IMR-90 (cell line): ENCODE data around the gene EEF1E1.

Experiments used
- POLR2A ChIP-seq: IDR thresholded peaks from 2 replicates; pipeline ENCODE4 v1.6.1; 2012; ENCODE audit warnings: mild to moderate bottlenecking, low read depth, low read length
- SMC3 ChIP-seq: fragments of 150-350 bp; IDR thresholded peaks from 2 replicates; pipeline ENCODE4 v1.6.1; 2016; ENCODE audit warnings: low read depth, mild to moderate bottlenecking, antibody characterized with exemption, low read length, moderate library complexity
- TF ChIP-seq, protein P1 (sequence below): conservative IDR thresholded peaks from 2 replicates; pipeline ENCODE4 v1.5.1; 2012; ENCODE audit warnings: mild to moderate bottlenecking, low read depth, low read length, improper control_type of control experiment

DNA sequence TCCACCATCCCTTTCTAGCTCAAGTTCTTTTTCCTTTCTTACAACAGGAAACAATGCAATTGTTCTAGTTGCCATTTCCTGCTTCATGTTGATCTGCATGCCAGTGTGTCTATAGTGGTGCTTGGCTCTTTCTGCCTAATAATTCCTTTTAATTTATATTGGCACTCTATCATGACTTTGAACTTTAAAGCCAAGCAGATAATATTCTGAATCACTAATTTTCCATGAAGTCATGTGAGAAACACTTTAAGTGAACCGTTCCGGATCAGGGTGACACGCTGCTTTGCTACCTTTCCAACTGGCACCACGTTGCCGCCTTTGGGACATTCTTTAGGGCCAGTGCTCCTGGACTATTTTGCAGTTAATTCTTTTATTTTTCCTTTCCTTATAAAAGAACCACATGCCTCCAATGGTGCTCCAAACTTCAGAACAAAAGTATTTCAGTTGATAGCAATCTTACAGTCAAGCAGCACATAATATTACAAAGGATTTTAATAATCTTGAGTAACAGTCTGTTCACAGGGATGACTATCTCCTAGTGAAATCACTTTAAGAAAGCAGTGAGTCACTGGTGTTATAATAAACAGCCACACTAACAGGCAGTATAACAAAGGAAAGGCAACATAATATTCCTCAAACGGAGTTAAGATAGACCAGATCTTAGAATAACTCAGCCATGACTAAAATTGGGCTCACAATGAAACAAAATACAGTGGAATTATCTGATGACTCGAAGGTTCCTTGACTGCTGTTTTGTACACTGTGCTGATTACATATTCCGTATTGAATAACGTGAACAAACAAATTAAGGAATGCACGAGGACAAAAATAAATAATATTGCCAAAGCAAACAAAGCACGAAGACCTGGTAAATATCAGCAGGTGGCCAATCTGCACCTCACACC, 19.1 kb downstream of the EEF1E1 start:
- TF ChIP-seq, protein P1, sequence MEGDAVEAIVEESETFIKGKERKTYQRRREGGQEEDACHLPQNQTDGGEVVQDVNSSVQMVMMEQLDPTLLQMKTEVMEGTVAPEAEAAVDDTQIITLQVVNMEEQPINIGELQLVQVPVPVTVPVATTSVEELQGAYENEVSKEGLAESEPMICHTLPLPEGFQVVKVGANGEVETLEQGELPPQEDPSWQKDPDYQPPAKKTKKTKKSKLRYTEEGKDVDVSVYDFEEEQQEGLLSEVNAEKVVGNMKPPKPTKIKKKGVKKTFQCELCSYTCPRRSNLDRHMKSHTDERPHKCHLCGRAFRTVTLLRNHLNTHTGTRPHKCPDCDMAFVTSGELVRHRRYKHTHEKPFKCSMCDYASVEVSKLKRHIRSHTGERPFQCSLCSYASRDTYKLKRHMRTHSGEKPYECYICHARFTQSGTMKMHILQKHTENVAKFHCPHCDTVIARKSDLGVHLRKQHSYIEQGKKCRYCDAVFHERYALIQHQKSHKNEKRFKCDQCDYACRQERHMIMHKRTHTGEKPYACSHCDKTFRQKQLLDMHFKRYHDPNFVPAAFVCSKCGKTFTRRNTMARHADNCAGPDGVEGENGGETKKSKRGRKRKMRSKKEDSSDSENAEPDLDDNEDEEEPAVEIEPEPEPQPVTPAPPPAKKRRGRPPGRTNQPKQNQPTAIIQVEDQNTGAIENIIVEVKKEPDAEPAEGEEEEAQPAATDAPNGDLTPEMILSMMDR: no peak
- no peak for TF ChIP-seq POLR2A
- TF ChIP-seq SMC3: no peak
